Measurements from ENCODE around the gene SSH2.
"Not testable (repeated sequence)": the region's sequence is repeated elsewhere in the genome, so short reads cannot be mapped to it uniquely, and the experiment has no call there.

Gene SSH2

GRCh38 chr17:29652976-29653375 lies 277.1 kb downstream of the SSH2 start:
- no peak for DNase-seq

DNA sequence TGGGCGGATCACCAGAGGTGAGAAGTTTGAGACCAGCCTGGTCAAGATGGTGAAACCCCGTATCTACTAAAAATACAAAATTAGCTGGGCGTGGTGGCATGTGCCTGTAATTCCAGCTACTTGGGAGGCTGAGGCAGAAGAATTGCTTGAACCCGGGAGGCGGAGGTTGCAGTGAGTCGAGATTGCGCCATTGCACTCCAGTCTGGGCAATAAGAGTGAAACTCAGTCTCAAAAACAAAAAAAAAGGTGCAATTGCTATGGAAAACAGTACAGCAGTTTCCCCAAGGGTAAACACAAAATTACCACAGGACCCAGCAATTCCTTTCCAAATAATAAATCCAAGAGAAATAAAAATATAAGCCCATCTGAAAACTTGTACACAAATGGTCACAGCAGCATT lies 278.1 kb downstream of the SSH2 start:
- DNase-seq: not testable (repeated sequence)

- DNase-seq: no peak
Observed at GRCh38 chr17:29650396-29650795, 279.6 kb downstream of the SSH2 start.

- DNase-seq: no peak
Observed at GRCh38 chr17:29649359-29649758, 280.7 kb downstream of the SSH2 start.

DNA sequence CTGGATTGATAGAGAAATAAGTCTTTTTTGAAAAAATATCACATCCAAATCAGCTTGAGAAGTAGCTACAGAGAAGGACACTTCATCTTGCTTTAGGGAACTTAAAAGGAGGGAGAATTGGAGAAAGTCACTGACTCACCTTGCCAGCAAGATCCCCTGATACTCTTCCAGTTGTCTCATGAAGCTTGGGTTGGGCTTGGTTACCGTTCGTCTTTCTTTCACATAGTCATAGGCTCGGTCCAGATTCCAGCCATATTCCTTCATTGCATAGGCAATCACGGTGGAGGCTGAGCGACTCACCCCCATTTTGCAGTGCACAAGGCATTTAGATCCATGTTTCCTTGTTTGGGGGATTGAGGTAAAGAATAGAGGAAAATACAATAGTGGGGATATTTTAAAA lies 282.0 kb downstream of the SSH2 start:
- no peak for DNase-seq

DNA sequence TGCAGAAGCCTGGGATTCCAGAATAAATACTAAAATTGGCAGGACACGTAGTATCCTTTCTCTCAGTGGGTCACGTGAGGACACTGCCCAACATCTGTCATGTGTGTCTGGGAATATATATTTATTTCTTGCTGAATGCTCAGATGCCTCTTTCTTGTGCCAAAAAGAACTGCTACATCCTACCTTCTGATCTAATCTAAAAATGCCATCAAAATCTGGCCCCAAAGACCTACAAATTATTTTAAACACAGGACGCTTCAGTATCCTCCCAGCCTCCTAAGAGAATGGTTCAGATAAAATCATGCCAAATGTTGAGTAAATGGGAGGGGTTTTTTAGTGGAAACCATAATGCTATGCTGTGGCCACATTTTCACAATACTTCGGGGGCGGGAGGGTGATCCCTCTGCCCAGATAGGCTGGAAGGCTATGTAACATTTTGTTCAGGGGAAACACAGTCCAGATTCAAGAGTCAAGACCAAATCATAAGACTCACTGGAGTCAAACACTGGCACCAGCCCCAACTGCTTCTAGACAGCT lies 284.4 kb downstream of the SSH2 start:
- DNase-seq: no peak

DNA sequence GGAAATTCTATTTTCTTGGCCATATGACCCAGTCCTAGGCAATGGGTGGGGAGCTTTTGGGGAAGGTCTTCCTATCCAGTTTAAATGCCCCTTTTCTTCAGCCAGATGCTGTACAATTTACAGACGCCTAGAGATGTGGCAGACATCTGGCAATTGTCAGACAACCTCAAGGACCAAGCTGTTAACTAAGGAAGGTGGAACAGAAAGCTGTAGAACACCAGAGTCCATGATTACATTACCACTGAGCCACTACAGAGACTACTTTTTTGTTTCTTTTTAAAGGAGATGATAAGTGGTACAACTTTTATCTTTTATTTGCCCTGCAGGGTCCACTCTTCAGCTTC lies 286.2 kb downstream of the SSH2 start:
- DNase-seq: no peak

GRCh38 chr17:29642171-29642611 lies 287.8 kb downstream of the SSH2 start:
- no peak for DNase-seq

- DNase-seq: no peak
Observed at GRCh38 chr17:29640981-29641642, 288.9 kb downstream of the SSH2 start.

DNA sequence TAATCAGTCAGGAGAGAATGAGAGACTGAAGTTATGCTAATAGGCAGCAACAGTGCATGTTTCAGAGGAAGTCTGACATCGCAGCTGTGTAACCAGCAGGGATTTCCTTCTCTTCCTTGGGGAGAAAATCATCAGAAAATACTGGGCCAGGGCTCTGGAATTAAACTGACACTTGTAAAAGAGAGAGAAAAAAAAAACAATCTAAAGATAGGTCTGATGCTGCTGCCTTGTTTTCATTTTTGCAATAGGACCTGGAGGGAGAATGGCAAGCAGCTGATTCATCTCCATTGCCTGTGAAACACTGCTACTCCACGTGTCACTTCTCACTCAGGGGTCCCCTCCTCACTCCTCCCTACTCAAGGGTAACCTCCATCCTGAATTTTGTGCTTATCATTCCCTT lies 289.6 kb downstream of the SSH2 start:
- no peak for DNase-seq

GRCh38 chr17:29633886-29634285 lies 296.1 kb downstream of the SSH2 start:
- no peak for DNase-seq

DNA sequence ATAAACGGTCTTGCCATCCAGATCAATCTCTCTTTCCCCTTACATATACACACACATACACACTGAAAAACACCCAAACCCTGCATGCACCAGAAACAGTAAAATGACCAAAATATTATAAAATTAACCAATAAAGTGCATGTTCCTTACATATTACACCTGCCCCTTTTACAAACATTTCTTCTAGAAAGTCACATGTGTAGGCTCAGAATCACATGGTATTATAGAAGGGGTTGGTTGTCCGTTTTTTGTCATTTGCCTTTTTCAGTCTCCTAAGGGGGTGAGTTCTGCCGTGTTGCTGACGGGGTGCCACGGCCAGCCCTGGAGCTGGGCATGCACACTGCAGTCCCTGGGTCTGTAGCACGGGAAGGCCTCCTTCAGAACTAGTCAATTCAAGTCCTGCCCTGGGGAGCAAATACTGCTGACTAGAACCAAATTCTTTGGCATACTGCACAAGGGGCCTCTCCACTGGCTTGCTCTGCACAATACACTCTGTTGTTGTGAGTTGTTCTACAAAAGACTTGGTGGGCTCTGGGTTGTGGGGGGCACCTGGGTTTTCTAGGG lies 299.3 kb downstream of the SSH2 start:
- DNase-seq: no peak

GRCh38 chr17:29629839-29630238 lies 300.2 kb downstream of the SSH2 start:
- DNase-seq: no peak

DNA sequence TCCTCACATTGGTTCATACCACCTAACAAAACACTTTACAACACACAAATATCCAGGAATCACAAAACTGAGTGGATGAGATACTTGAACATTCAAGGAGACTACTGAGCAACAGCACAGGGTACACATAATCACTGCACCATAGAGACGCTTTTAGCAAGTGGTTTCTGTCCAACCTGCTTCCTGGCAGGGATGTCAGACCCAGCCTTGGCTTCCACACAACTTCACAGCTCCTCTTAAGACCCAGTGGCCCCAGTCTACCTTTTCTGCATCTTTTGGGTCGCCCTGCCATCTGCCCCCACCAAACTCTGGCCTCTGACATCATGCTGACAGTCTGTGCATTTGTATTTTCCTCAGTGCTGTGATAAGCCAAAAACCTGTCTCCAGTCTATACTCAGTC lies 301.4 kb downstream of the SSH2 start:
- DNase-seq: no peak

DNA sequence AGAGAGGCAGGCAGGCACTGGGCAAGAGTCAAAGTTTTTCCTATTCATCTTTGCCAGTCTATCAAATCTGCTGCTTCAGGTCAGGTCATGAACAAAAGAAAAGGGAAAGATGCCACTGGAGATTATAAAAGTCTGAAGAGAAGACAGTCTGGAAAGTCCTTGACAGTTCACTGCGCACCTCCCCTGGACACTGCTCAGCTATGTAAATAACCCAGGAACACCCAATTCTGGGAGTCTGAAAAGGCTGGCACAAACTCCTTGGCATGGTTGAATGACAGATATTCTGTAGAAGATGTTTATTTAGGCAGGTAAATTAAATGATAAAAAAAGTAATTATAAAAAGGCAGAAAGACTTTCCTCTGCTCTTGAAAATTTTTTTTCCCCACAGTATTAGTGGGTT lies 302.1 kb downstream of the SSH2 start:
- DNase-seq: no peak

DNA sequence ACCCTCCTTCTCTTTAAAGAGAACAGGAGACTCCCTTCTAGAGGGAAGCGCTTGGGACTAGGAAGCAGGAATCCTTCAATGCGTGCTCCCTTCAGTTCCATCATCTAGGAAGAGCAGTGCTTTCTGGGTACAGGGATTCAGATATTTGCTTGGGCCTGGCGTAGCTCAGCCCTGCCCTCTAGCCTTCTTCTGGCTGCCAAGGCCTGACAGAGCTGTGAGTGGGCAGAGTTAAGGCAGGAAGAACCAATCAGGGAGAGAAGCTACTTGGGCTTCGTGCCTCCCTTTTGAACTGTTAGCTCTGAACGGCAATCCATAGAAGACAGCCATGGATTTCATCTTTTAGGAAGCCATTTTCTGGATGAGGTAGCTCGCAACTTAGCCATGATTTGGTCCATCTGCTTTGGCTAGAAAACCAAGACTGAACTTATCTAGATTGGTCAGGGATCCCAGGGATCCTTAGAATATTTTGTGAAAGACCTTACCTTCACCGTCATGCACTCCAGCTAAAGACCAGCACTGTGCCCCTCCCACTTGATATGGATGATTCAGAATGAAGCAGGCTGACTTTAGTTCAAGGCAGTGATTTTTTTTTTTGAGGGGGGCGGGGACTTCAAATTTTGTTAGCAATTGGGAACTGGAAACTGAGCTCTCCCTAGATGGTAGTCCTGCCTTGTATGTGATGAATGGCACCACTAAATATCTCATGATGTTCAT lies 304.8 kb downstream of the SSH2 start:
- no peak for DNase-seq

DNA sequence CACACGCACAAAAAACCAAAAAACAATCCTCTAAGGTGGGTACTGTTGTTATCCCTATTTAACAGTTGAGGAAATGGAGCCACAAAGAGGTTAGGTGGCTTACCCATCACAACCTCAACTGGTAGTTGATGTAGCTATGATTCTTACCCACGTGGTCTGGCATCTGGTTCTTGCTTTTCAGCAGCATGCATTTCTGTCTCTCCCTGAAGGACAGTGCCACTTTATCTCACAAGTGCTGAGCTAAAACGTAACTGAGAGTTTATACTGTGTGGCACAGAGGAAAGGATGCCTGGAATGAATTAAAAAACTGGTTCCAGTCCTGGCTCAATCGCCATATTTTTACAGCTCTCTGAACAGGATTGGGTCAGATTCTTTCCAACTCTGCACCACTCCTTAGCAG lies 305.4 kb downstream of the SSH2 start:
- peak; percentile 62 for DNase-seq

DNA sequence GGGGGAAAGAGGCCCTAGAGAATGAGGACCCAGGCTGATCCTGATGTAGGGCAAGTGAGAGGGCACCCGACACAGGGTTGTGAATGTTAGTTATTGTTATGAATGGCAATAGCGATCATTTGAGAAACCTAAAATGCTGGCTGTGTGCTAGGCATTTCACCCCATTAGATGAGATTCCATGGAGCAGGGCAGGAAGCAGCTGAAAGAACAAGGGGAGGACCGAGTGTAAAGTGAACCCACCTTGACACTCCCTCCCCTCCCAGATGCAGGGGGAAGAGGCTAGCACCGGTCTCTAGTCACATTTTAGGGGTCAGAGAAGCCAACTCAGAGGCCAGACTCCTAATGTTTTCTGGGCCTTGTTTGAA lies 306.8 kb downstream of the SSH2 start:
- no peak for DNase-seq

DNA sequence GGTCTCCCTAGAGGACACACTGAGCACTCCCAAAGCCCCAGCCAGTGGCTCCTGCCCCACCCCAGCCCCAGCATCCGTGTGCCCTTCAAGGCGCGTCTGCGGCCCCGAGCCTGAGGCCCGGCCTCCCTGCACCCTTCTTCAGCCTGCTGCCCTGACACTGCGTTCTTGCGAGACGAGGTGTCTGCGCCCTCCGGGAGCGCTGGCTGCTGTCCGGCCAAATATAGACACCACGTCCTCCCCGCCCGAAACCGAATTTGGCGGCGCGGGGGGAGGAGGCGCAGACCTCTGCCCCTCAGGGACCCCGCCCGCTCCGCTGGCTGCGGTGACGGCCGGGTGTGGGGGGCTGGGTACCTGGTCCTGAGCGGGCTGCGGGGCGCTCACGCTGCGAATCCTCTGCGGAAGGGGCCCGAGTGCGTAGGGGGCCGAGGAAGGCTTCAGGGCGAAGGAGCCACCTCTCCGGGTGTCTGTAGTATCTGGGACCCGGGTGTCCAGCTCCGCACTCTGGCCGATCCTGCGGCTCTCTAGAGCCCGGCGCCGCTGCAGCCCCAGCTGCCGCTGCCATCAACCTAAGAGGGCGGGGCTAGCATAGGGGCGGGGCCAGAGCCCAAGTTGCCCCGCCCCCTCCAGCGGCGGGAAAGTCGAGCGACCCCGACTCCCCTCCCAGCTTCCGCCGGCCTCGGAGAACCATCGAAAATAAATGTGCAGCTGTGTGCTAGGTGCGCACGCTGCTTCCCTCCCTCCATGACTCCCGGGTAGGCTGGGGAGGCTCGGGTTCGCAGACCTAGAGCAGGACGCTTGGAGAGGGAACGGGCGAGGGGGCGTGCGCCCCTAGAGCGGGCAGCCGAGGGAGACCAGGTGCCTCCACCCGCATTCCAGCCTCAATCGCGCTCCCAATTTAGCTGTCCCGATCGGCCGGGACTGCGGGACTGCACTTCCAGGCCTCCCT lies 307.4 kb downstream of the SSH2 start, which contains the start of gene CORO6:
Gene CORO6, minus strand, starts transcription at position 576 of the 946 bp plus-strand sequence. CDS start 1,491 bp downstream, outside the sequence.
- peak; percentile 71 for DNase-seq

DNA sequence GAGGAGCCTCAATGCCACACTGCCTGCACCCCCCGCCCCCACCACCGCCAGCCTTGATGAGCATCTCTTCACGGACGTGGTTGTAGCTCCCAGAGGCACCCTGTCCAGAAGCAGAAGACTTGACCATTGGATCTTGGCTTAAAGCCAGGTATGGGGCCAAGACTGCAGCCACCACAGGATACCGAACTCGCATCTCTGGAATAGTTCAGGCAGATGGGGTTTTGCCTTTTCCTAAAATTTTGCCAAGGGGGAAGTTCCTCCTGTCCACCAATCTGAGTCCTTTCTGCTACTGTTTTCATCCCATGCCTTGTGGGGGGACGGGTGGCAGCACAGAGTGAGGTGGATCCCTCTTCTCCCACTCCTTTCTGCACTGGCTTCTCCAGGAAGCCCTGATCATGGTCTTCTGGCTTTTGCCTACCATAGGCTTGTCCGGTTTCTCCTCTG lies 308.3 kb downstream of the SSH2 start:
- no peak for DNase-seq

DNA sequence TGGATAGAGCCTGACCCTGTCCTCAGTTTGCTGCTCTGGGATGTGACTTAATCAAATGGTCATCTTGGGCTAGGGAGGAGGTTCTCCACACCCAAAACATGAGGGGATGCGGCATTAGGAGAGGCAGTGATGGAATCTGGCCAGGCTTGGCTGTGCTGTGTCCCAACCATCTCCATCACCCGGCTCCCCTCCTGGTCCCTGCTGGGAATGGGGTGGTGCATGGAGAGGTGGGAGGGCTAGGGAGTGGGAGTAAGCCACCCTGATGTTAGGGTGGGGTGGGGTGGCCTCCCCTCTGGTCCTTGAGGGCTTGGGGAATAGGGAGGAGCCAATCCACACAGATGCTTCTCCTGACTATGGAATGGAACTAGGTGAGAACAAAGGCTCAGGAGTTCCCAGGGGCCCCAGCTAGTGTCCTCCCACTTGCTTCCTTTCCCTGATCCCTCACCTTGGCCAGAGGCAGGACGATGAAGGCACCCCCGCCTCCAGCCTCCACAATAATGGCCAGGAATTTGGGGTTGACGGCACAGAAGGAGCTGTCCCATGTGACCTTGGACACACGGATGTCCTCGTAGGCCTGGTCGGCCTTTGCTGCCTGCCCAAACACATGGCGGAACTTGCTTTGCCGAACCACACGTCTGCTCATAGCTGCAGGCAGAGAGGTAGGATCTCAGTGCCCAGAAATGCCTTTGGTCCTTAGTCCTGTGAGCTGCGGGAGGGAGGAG lies 309.1 kb downstream of the SSH2 start:
- DNase-seq: no peak

DNA sequence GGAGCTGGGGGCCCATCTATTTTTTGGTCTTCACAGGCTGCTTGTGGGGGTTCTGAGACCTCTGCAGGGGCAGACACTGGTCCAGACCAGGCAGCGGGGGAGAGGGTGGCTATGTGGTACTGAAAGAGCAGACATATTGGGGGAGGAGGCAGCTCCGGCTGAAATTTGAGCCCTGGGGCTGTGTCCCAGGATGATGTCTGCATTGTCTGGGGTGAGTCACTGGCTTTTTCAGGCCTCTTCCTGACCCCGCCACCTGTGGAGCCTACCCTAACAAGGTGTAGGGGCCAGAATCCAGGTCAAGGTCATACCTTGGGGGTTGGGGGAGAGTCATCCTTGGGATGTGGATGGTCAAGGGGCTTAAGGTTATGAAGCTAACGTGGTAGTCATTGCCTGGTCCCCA lies 309.8 kb downstream of the SSH2 start:
- DNase-seq: no peak
